ENCODE results near the gene AMOTL1. TPM values are rescaled to one million over a fixed set of nuclear protein-coding genes. Genes with fewer than 3 reads are reported as not detected.
A peak's percentile ranks its signal among the peaks of the same experiment; 100 is the strongest.

AMOTL1 gene
- total and polyA plus RNA-seq, 2 of the 8 experiments (the other 6 are each of a cell fraction or from before 2014, with no cell fraction given): 9.0 to 27.6 TPM

GRCh38 chr11:94769880-94770279 is 1.7 kb downstream of the AMOTL1 start:
- H3K23me2 ChIP-seq (ENCODE audit: low read depth, low read length): peaks cover 9% of the 10 kb centered on the region
- no peak overlapping the region for H3K9ac ChIP-seq (replicated peaks in 1 of 4; ENCODE audit: extremely low read depth in 1 of 4, low read depth in 3 of 4, low read length in 3 of 4)
- no peak overlapping the region for H2BK120ac ChIP-seq (replicated peaks; ENCODE audit: low read depth, low read length)
- H2BK12ac ChIP-seq (ENCODE audit: low read depth, low read length): 0 out of 2 replicates have a peak overlapping the region, but pooled peaks have one; percentile 42
- H3K18ac ChIP-seq (ENCODE audit: extremely low read depth, low read length): peak overlapping the region; percentile 25; the same call in 1 of the 2 replicates
- no peak overlapping the region for H3K27ac ChIP-seq (ENCODE audit: low read depth, low read length)
- WGBS, 2 experiments (ENCODE audit: extremely low coverage in 1 of 2, insufficient coverage in 1 of 2, insufficient read length in 1 of 2, insufficient replicate concordance in 2 of 2, low coverage in 1 of 2, low lambda C conversion rate in 2 of 2, missing lambda C conversion rate in 1 of 2): 64% methylated on average over 8 of the region's 8 CpGs; no CpG with 5 or more reads in 1 of the 2 experiments
- H2BK20ac ChIP-seq (ENCODE audit: low read length): no peak overlapping the region
- no peak overlapping the region for H3K56ac ChIP-seq (replicated peaks; ENCODE audit: insufficient read length, low read depth, low read length)
- POLR2A ChIA-PET (ENCODE audit: partially characterized antibody): interaction anchor here (0.9 kb wide), 2 partner anchors 10 to 111 kb away, joined by 3 to 4 read pairs; no protein-coding TSS in a partner anchor
- no peak overlapping the region for H3K14ac ChIP-seq (ENCODE audit: insufficient read length)
- peak overlapping the region; percentile 94 to 95 for H3K4me2 ChIP-seq (ENCODE audit: insufficient read depth in 1 of 2, low read depth in 2 of 2, low read length in 2 of 2)
- FAIRE-seq (no peak), DNase-seq (ENCODE audit: low read depth in 1 of 2, low spot score in 2 of 2) (no peak)
- no peaks in the 10 kb centered on the region; a peak in 1 of 4 replicates for H3K9me3 ChIP-seq (ENCODE audit: insufficient read depth in 2 of 2, low read depth in 1 of 2, low read length in 1 of 2)
- H3K4ac ChIP-seq (replicated peaks; ENCODE audit: insufficient read length, low read depth, low read length): no peak overlapping the region
- H2AK5ac ChIP-seq (ENCODE audit: low read depth, low read length): no peak overlapping the region
- peak overlapping the region; percentile 75 to 94 (median 78); a peak in 7 of 8 replicates for H3K4me3 ChIP-seq (ENCODE audit: extremely low read depth in 1 of 4, insufficient read depth in 2 of 4, low read depth in 3 of 4, low read length in 4 of 4)
- CTCF ChIA-PET (ENCODE audit: partially characterized antibody): interaction anchor here (0.7 to 6.2 kb wide), 5 partner anchors 11 to 147 kb away, joined by 3 to 44 read pairs (median 3); no protein-coding TSS in a partner anchor
- H3K79me1 ChIP-seq (ENCODE audit: low read depth, low read length): peaks cover 4% of the 10 kb centered on the region; the same call in 1 of the 2 replicates
- peaks cover 6 to 44% (median 40%) of the 10 kb centered on the region in 4 experiments for H3K27me3 ChIP-seq (replicated peaks in 1 of 4; ENCODE audit: control insufficient read depth in 3 of 4, extremely low read depth in 1 of 4, insufficient read depth in 3 of 4, low read length in 3 of 4)
- H2AFZ ChIP-seq (ENCODE audit: low read length): no peak overlapping the region
- no peak overlapping the region for H3K23ac ChIP-seq (ENCODE audit: insufficient read length)
- H4K5ac ChIP-seq (ENCODE audit: insufficient read length, low read depth, low read length): no peak overlapping the region
- H3K79me2 ChIP-seq (ENCODE audit: control insufficient read depth in 1 of 2, insufficient read depth in 2 of 2, low read length in 2 of 2): peaks cover 8 to 60% of the 10 kb centered on the region in 2 experiments
- H4K8ac ChIP-seq (ENCODE audit: extremely low read depth, insufficient read depth, low read length): no peak overlapping the region
- H3K36me3 ChIP-seq (ENCODE audit: control insufficient read depth in 2 of 4, insufficient read depth in 4 of 4, low read length in 3 of 4): no peaks in the 10 kb centered on the region
- H2BK15ac ChIP-seq (ENCODE audit: low read length): no peak overlapping the region
- H2BK5ac ChIP-seq (ENCODE audit: low read depth, low read length): no peak overlapping the region
- TF ChIP-seq MAFK (IDR thresholded peaks at IDR 0.05; ENCODE audit: low read depth, low read length): no peak
- no peak for TF ChIP-seq SRF (IDR thresholded peaks at IDR 0.05; ENCODE audit: low read depth, low read length)
- no peak for TF ChIP-seq POLR2A (IDR thresholded peaks at IDR 0.05; ENCODE audit: control extremely low read depth in 1 of 2, low read depth in 2 of 2, low read length in 2 of 2)
- H3K4me1 ChIP-seq (replicated peaks in 1 of 4; ENCODE audit: control insufficient read depth in 3 of 4, insufficient read depth in 4 of 4, low read length in 3 of 4): peaks cover 0 to 19% (median 11%) of the 10 kb centered on the region in 4 experiments; a peak in 5 of 7 replicates
- H4K20me1 ChIP-seq (replicated peaks in 1 of 2; ENCODE audit: control insufficient read depth in 1 of 2, insufficient read depth in 2 of 2, low read length in 2 of 2): peaks cover 3 to 11% of the 10 kb centered on the region in 2 experiments
- H4K91ac ChIP-seq (replicated peaks; ENCODE audit: insufficient read length, low read length): no peak overlapping the region
